Spleen (tissue), 7 donors: Measurements from ENCODE around the gene CHCHD3.

Experiments
- CTCF ChIP-seq, 11 experiments: fragments of 200-600 bp in 7 of 11; fragments of 450-650 bp in 4 of 11; sonication (generic) in 4 of 11; IDR thresholded peaks in 8 of 11; conservative IDR thresholded peaks in 3 of 11; 1 replicate in 7 of 11; 2 replicates in 4 of 11; pipeline versions ENCODE4 v1.4.0 to v1.8.0; 2016 to 2021; ENCODE audit warnings: antibody characterized with exemption in 11 of 11, inconsistent platforms in 4 of 11, mild to moderate bottlenecking in 1 of 11
- POLR2AphosphoS5 ChIP-seq, 3 donors: sonication (generic); formaldehyde crosslinking; IDR thresholded peaks; one replicate each; pipeline ENCODE4 v1.5.1; 2017; ENCODE audit warnings: antibody characterized with exemption in 3 of 3
- donor health status: DM: no; HTN: no; CAD: no; lungs with moderate emphysema.
- donor health status: DM: no; HTN: no; CAD: no.
- donor health status: DM: no; HTN: no; CAD: no.

GRCh38 chr7:132780822-132781221 lies 301.1 kb downstream of the CHCHD3 start:
- TF ChIP-seq CTCF (IDR thresholded peaks at IDR 0.05 in 8 of 11, conservative IDR thresholded peaks at IDR 0.05 in 3 of 11) (no peak), POLR2AphosphoS5 (IDR thresholded peaks at IDR 0.05) (no peak)
